ENCODE measurements around the gene FBXW11. TPM values are rescaled to one million over a fixed set of nuclear protein-coding genes. Genes with fewer than 3 reads are reported as not detected.
A peak's percentile ranks its signal among the peaks of the same experiment; 100 is the strongest.

The FBXW11 gene
- total RNA-seq, 1 donor from 2014 or later = 61.4 TPM

- TF ChIP-seq, protein P1, sequence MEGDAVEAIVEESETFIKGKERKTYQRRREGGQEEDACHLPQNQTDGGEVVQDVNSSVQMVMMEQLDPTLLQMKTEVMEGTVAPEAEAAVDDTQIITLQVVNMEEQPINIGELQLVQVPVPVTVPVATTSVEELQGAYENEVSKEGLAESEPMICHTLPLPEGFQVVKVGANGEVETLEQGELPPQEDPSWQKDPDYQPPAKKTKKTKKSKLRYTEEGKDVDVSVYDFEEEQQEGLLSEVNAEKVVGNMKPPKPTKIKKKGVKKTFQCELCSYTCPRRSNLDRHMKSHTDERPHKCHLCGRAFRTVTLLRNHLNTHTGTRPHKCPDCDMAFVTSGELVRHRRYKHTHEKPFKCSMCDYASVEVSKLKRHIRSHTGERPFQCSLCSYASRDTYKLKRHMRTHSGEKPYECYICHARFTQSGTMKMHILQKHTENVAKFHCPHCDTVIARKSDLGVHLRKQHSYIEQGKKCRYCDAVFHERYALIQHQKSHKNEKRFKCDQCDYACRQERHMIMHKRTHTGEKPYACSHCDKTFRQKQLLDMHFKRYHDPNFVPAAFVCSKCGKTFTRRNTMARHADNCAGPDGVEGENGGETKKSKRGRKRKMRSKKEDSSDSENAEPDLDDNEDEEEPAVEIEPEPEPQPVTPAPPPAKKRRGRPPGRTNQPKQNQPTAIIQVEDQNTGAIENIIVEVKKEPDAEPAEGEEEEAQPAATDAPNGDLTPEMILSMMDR (IDR thresholded peaks at IDR 0.05) = no peak
- Mint-ChIP-seq H3K27me3 (ENCODE audit: unreplicated experiment) (no peaks in the 10 kb centered on the region), H3K4me1 (ENCODE audit: unreplicated experiment) (peaks cover 41% of the 10 kb centered on the region), H3K4me3 (ENCODE audit: unreplicated experiment) (no peak overlapping the region), H3K9me3 (ENCODE audit: unreplicated experiment) (no peaks in the 10 kb centered on the region), H3K27ac (ENCODE audit: unreplicated experiment) (peak overlapping the region; percentile 79), H3K36me3 (ENCODE audit: unreplicated experiment) (peaks cover 33% of the 10 kb centered on the region)
- no peak for DNase-seq (ENCODE audit: extremely low spot score, unreplicated experiment)
Observed at GRCh38 chr5:171868236-171868635, 138.2 kb downstream of the FBXW11 start.

DNA sequence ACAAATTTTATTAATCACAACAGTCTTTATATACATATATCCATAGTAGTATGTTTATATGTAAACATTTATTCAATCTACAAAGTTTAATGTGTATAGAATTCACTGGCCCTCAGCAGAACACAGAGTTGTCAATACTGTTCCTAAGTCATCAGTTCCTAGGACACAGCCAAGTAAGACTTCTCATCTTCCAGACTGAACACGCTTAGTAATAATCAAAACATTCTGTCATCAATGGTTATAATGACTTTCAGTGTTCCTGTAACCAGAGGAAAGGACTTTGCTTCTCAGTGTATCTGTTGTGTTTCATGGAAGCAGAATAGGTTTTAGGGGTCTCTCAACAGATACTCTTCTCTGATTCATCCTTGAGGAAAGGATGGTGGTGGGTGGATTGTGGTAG lies 138.7 kb downstream of the FBXW11 start:
- no peaks in the 10 kb centered on the region for H3K27me3 Mint-ChIP-seq (ENCODE audit: unreplicated experiment)
- peaks cover 33% of the 10 kb centered on the region for H3K36me3 Mint-ChIP-seq (ENCODE audit: unreplicated experiment)
- TF ChIP-seq, protein P1 (IDR thresholded peaks at IDR 0.05) = no peak
- no peak overlapping the region for H3K4me3 Mint-ChIP-seq (ENCODE audit: unreplicated experiment)
- peaks cover 41% of the 10 kb centered on the region for H3K4me1 Mint-ChIP-seq (ENCODE audit: unreplicated experiment)
- no peak for DNase-seq (ENCODE audit: extremely low spot score, unreplicated experiment)
- peak overlapping the region; percentile 79 for H3K27ac Mint-ChIP-seq (ENCODE audit: unreplicated experiment)
- no peaks in the 10 kb centered on the region for H3K9me3 Mint-ChIP-seq (ENCODE audit: unreplicated experiment)

- Mint-ChIP-seq H3K27ac (ENCODE audit: unreplicated experiment) (no peak overlapping the region), H3K36me3 (ENCODE audit: unreplicated experiment) (peaks cover 36% of the 10 kb centered on the region), H3K4me3 (ENCODE audit: unreplicated experiment) (no peak overlapping the region), H3K9me3 (ENCODE audit: unreplicated experiment) (no peaks in the 10 kb centered on the region), H3K4me1 (ENCODE audit: unreplicated experiment) (peaks cover 56% of the 10 kb centered on the region), H3K27me3 (ENCODE audit: unreplicated experiment) (no peaks in the 10 kb centered on the region)
- TF ChIP-seq, protein P1 (IDR thresholded peaks at IDR 0.05) = no peak
- no peak for DNase-seq (ENCODE audit: extremely low spot score, unreplicated experiment)
Observed at GRCh38 chr5:171865471-171865870, 141.0 kb downstream of the FBXW11 start.

- H3K4me1 Mint-ChIP-seq (ENCODE audit: unreplicated experiment) = peaks cover 56% of the 10 kb centered on the region
- TF ChIP-seq, protein P1 (IDR thresholded peaks at IDR 0.05) = no peak
- H3K27ac Mint-ChIP-seq (ENCODE audit: unreplicated experiment) = peak overlapping the region; percentile 85
- no peak for DNase-seq (ENCODE audit: extremely low spot score, unreplicated experiment)
- peak overlapping the region; percentile 8 for H3K4me3 Mint-ChIP-seq (ENCODE audit: unreplicated experiment)
- H3K9me3 Mint-ChIP-seq (ENCODE audit: unreplicated experiment) = no peaks in the 10 kb centered on the region
- no peaks in the 10 kb centered on the region for H3K27me3 Mint-ChIP-seq (ENCODE audit: unreplicated experiment)
- peaks cover 28% of the 10 kb centered on the region for H3K36me3 Mint-ChIP-seq (ENCODE audit: unreplicated experiment)
Observed at GRCh38 chr5:171863935-171864334, 142.5 kb downstream of the FBXW11 start.

GRCh38 chr5:171862624-171863023 lies 143.8 kb downstream of the FBXW11 start:
- no peaks in the 10 kb centered on the region for H3K27me3 Mint-ChIP-seq (ENCODE audit: unreplicated experiment)

More at GRCh38 chr5:171862624-171863023, 143.8 kb downstream of the FBXW11 start:
- H3K27ac Mint-ChIP-seq (ENCODE audit: unreplicated experiment) = no peak overlapping the region
- no peak for DNase-seq (ENCODE audit: extremely low spot score, unreplicated experiment)
- H3K4me3 Mint-ChIP-seq (ENCODE audit: unreplicated experiment) = no peak overlapping the region
- TF ChIP-seq, protein P1 (IDR thresholded peaks at IDR 0.05) = no peak
- no peaks in the 10 kb centered on the region for H3K9me3 Mint-ChIP-seq (ENCODE audit: unreplicated experiment)
- peaks cover 53% of the 10 kb centered on the region for H3K4me1 Mint-ChIP-seq (ENCODE audit: unreplicated experiment)
- H3K36me3 Mint-ChIP-seq (ENCODE audit: unreplicated experiment) = peaks cover 19% of the 10 kb centered on the region
